Measurements from ENCODE around the gene CACNA1B. TPM values are rescaled to one million over a fixed set of nuclear protein-coding genes. Genes with fewer than 3 reads are reported as not detected.
"Not testable (repeated sequence)": the region's sequence is repeated elsewhere in the genome, so short reads cannot be mapped to it uniquely, and the experiment has no call there.

CACNA1B gene
- total RNA-seq, result not detected

GRCh38 chr9:137877506-137878122 is at the start of gene CACNA1B:
Gene CACNA1B, plus strand, starts transcription at chr9:137877782. Its CDS starts 152 bp downstream, at chr9:137877934.
- ATAC-seq, result not testable (repeated sequence)

- ATAC-seq, result no peak
Measured at GRCh38 chr9:137827908-137828526, 49.6 kb upstream of the CACNA1B start.

GRCh38 chr9:137828527-137829259 is 48.9 kb upstream of the CACNA1B start:
- ATAC-seq, result peak; percentile 16

GRCh38 chr9:137829260-137829996 is 48.2 kb upstream of the CACNA1B start:
- ATAC-seq, result no peak

- no peak for ATAC-seq
Measured at GRCh38 chr9:137832191-137832700, 45.3 kb upstream of the CACNA1B start.

- ATAC-seq, result peak; percentile 39
Measured at GRCh38 chr9:137832830-137833590, 44.6 kb upstream of the CACNA1B start.

GRCh38 chr9:137833721-137834613 is 43.6 kb upstream of the CACNA1B start:
- peak; percentile 16 for ATAC-seq

GRCh38 chr9:137834846-137835546 is 42.6 kb upstream of the CACNA1B start:
- ATAC-seq, result no peak

GRCh38 chr9:137836151-137836830 is 41.3 kb upstream of the CACNA1B start:
- no peak for ATAC-seq

- ATAC-seq, result no peak
Measured at GRCh38 chr9:137836831-137837241, 40.7 kb upstream of the CACNA1B start.

- ATAC-seq, result peak; percentile 11
Measured at GRCh38 chr9:137837345-137838278, 40.0 kb upstream of the CACNA1B start.

GRCh38 chr9:137838576-137838975 is 39.0 kb upstream of the CACNA1B start:
- no peak for ATAC-seq

- no peak for ATAC-seq
Measured at GRCh38 chr9:137843355-137843754, 34.2 kb upstream of the CACNA1B start.

- no peak for ATAC-seq
Measured at GRCh38 chr9:137851516-137852267, 25.9 kb upstream of the CACNA1B start.

- ATAC-seq, result no peak
Measured at GRCh38 chr9:137853392-137853995, 24.1 kb upstream of the CACNA1B start.

- ATAC-seq, result no peak
Measured at GRCh38 chr9:137860361-137860760, 17.2 kb upstream of the CACNA1B start.

- no peak for ATAC-seq
Measured at GRCh38 chr9:137865581-137866145, 11.9 kb upstream of the CACNA1B start.

Measured in esophagus mucosa (tissue), 1 donor.